Rectal smooth muscle tissue (tissue), 1 donor: ENCODE measurements around the gene CMC1.

Experiments
- H3K27ac ChIP-seq: one replicate; pipeline ENCODE4 v1.7.0; 2013; ENCODE audit warnings: low read depth, low read length, inconsistent platforms
- H3K27me3 ChIP-seq: one replicate; pipeline ENCODE4 v1.7.0; 2013; ENCODE audit warnings: low read length; ENCODE audit not compliant: control insufficient read depth, insufficient read depth
- H3K36me3 ChIP-seq: one replicate; pipeline ENCODE4 v1.7.0; 2013; ENCODE audit warnings: low read length; ENCODE audit not compliant: control insufficient read depth, insufficient read depth
- H3K4me1 ChIP-seq: one replicate; pipeline ENCODE4 v1.7.0; 2013; ENCODE audit warnings: low read length; ENCODE audit not compliant: control insufficient read depth, insufficient read depth
- H3K4me3 ChIP-seq: one replicate; pipeline ENCODE4 v1.7.0; 2013; ENCODE audit warnings: low read length
- H3K9ac ChIP-seq: one replicate; pipeline ENCODE4 v1.7.0; 2013; ENCODE audit warnings: low read length

The CMC1 gene

DNA sequence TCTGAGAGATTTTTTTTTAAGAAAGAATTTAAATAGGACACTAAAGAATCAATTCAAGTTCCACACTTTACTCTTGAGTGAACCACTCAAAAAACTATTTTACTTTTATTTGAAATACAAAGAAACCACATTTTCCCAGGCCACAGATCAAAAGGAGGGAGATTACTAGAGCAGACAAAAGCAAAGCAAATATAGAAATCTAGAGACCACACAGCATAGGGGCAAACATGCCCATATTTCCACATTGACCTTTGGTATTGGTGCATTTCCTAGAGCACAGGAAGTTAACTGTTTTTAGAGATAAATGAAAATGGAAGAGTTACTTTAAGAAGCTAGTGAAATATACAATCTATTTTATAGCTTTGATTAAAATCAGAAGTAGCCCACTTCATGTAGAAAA lies 79.6 kb downstream of the CMC1 start:
- Histone ChIP-seq H3K9ac (no peak overlapping the region), H3K4me1 (no peaks in the 10 kb centered on the region), H3K27me3 (no peaks in the 10 kb centered on the region), H3K36me3 (no peaks in the 10 kb centered on the region), H3K27ac (no peak overlapping the region), H3K4me3 (no peak overlapping the region)

DNA sequence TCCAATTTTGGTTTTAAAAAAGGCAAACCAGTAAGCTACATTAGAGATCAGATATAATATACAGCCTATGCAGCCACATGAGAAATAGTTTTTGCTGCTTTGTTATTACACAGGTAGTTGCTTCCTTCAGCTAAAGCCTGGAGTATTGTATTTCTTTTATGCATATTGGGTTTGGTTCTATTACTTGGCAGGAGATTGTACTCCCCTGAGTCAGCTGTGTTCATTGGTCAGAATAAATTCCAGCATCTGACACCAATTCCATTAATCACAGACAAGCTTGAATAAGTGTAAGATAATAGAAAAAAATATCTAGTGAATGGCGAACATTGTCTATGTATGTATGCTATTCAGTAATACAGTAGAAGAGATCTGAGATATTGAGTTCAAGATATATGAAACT lies 81.0 kb downstream of the CMC1 start:
- Histone ChIP-seq H3K4me1 (no peaks in the 10 kb centered on the region), H3K27me3 (no peaks in the 10 kb centered on the region), H3K9ac (no peak overlapping the region), H3K36me3 (no peaks in the 10 kb centered on the region), H3K27ac (no peak overlapping the region), H3K4me3 (no peak overlapping the region)

DNA sequence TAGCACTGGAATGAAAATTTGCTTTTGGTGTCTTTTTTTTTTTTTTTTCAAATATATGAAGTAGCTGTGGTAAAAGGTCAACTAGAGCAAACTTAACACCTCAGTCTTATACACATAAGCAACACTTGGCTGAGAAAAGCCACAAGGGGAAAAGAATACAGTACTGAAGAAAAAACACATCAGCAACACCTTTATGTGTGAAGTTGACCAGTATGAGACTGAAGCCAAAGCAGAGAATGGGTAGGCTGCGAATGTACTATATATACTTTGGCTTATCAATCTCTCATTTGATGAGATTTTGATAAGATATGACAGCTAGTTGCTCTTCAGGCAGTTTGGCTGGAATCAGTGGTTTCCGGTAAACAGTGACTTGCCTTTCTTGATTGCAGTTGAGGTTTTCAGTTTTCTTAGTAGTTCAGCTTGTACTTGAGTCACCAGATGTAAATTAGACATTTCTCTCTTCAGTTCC lies 85.1 kb downstream of the CMC1 start:
- Histone ChIP-seq H3K27me3 (no peaks in the 10 kb centered on the region), H3K27ac (no peak overlapping the region), H3K36me3 (no peaks in the 10 kb centered on the region), H3K4me3 (no peak overlapping the region), H3K4me1 (peaks cover 3% of the 10 kb centered on the region), H3K9ac (no peak overlapping the region)

DNA sequence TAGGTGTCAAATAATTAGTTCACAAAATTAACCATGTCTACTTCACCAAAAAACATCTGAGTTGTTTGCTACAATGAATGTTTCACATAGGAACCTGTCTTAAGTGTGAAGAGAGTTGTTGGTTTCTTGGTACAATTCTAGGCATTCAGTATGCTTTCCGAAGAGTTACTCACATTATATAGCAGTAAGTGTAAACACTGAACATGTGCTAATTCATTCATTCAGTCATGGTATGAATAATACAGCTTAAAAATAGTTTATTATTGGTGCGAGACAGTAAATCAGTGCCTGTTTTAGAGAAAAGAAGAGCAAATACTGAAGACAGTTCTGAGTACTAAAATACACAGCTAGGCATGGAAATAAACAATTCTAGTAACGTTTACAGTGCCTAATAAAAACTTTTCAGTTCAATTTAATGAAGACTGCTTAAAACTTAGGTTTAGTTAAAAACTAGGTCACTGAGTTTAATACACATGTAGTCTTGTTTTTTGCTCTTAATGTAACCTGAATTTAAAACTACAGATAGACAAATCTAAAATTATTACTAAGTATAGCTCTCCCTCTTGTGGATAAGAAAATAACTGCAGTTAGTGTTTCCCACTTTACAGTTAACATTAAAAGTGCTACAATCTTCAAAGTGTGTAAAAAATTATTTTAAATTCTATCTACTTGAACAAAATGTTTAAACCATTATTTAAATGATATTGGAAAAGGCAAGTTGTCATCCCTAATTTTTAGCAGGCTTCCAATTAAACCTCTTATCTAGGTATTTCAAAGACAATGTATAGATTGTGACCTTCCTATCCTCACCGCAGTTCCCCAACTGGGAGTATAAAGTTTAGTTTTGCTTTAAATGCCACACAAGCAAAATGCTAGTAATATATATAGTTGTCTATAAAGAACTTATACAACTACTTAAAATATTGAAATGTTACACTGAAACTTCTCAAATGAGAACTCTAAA lies 87.1 kb downstream of the CMC1 start:
- no peaks in the 10 kb centered on the region for H3K27me3 ChIP-seq
- H3K9ac ChIP-seq = no peak overlapping the region
- H3K4me3 ChIP-seq = no peak overlapping the region
- H3K4me1 ChIP-seq = peaks cover 3% of the 10 kb centered on the region
- H3K36me3 ChIP-seq = no peaks in the 10 kb centered on the region
- no peak overlapping the region for H3K27ac ChIP-seq

DNA sequence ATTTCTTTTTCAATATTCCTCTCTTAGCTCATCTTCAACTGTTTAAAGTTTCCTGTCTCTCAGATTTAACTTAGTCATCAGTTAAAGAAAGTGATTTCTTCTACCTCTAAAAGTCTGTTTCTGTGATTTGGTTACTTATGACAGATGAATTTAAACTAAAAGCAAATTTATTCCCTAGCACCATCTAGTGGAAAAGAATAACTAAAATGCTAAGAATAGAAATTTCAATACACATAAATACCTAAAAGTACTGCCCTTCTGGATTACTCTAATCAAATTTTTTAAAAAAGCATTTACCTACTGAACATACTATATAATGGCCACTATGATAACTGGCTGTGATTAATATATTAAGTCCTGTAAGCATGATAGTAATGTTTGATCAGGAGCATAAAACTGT lies 93.1 kb downstream of the CMC1 start:
- Histone ChIP-seq H3K36me3 (no peaks in the 10 kb centered on the region), H3K9ac (no peak overlapping the region)

DNA sequence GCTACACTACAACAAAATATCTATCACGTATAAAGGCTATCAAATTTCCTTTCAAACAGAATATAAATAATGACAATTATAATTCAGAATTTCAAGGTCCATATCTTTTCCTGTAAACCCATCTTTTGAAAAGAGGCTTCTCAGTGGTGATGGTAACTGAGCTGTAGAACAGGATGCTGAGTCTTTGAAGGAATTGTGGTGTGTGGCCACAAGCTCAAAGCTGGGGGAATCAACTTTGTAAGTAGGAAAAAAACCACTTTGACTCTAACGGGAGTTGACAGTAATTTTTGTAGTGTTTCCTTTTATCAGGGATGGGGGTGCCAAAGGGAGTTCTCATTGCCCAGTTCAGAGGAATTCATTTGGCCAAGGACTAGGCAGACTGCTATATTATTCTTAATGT lies 93.8 kb downstream of the CMC1 start:
- Histone ChIP-seq H3K27me3 (no peaks in the 10 kb centered on the region), H3K9ac (no peak overlapping the region), H3K27ac (no peak overlapping the region), H3K4me1 (no peaks in the 10 kb centered on the region), H3K36me3 (no peaks in the 10 kb centered on the region), H3K4me3 (no peak overlapping the region)

More for the DNA sequence above, 93.1 kb downstream of the CMC1 start:
- no peak overlapping the region for H3K4me3 ChIP-seq
- no peak overlapping the region for H3K27ac ChIP-seq
- H3K27me3 ChIP-seq = no peaks in the 10 kb centered on the region
- H3K4me1 ChIP-seq = no peaks in the 10 kb centered on the region

DNA sequence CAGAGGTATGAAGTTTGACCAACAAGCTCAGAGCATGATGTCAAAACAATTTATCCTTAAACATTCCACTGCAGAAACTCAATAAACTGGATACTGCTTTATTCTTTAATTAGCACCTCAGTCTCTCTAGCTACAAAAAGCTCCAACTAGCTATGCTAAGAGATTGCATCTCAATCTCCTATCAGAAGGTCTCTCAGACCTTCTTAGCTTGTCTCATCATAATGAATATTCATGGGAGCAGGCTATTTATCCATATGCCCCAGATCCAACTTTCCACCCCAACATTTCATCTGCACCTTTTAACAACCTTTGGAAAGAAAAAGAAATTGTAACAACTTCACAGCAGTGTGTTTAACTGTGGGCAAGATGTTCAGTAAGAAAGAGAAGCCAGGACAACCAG lies 95.8 kb downstream of the CMC1 start:
- no peak overlapping the region for H3K9ac ChIP-seq
- no peaks in the 10 kb centered on the region for H3K27me3 ChIP-seq
- no peak overlapping the region for H3K4me3 ChIP-seq
- H3K4me1 ChIP-seq = peaks cover 3% of the 10 kb centered on the region
- H3K27ac ChIP-seq = no peak overlapping the region
- no peaks in the 10 kb centered on the region for H3K36me3 ChIP-seq

DNA sequence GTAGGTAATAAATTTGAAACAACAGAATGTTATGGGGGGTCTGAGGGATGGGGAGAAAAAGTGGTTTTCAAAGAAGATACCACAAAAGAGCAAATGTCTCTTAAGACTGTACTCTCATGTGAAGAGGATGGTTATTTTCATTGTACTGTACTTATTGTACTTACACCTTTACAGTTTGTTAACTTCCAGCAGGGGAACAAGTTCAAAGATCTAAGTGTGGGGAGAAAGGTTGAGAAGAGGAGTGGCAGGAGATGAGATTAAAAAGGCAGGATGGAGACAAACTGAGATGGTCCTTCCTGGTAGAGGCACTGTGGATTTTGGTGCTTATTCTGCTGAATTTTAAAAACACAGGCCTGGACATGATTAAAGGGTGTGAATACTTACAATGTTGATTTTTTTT lies 101.7 kb downstream of the CMC1 start:
- Histone ChIP-seq H3K27me3 (no peaks in the 10 kb centered on the region), H3K4me1 (peaks cover 16% of the 10 kb centered on the region), H3K36me3 (no peaks in the 10 kb centered on the region), H3K4me3 (no peak overlapping the region), H3K27ac (no peak overlapping the region), H3K9ac (no peak overlapping the region)

DNA sequence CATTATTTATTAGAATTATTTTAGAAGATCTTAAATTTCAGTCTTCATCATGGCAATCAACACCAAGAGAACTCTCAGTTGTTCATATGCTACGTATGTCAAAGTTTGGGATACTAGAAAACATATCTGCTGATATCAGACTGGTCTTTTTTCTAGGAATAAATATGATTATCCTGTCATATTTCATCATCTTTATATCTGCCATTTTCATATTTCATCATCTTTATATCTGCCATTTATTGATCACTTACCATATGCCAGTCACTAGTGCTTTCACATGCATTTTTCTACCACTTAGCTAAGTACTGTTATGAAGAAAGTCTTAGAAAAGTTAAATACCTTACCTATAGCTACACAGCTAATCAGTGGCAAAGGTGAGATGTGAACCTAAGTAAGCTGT lies 104.3 kb downstream of the CMC1 start:
- Histone ChIP-seq H3K27me3 (no peaks in the 10 kb centered on the region), H3K36me3 (no peaks in the 10 kb centered on the region), H3K4me3 (no peak overlapping the region), H3K9ac (no peak overlapping the region), H3K4me1 (peaks cover 16% of the 10 kb centered on the region), H3K27ac (no peak overlapping the region)

DNA sequence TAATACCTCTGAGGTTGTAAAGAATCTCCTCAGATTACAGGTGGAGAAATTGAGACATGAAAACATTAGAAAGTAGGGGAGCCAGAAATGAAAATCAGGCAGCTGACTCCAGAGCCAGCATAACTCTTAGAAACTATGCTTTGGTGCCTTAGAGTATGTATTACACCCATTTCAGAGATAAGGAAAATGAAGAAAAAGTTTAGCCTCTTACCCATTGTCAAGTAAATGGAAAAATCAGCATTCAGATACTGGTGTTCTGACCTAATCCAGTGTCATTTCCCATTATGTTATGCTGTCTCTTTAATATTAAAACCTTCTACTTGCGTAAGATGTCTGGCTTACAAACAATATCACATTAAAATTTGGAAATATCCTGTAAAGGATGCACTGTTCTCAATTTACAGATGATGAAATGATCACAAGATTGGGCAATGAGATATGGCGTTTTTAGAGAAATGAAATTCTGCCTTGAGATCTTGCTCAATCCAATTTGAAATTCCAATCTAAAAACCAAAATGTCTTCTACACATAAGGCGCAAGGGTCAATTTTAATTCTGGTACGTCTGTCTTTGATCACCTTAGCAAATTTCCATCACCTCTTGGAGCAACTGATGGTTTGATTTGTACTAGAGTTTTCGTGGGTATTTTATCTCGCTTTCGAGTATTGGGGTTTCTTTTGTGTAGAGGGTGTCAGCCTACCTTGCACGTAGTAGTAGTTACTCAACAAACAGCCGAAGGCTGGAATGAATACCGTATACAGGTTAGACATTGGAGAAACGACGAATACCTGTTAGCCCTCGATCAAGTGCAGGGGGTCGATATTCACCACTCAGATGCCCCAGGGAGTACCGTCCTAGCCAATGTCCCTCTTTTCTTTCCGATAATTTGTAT lies 106.2 kb downstream of the CMC1 start:
- H3K4me1 ChIP-seq = peaks cover 11% of the 10 kb centered on the region
- peak overlapping the region; percentile 71 for H3K9ac ChIP-seq
- no peaks in the 10 kb centered on the region for H3K36me3 ChIP-seq
- peak overlapping the region; percentile 96 for H3K4me3 ChIP-seq
- H3K27ac ChIP-seq = peak overlapping the region; percentile 99
- H3K27me3 ChIP-seq = no peaks in the 10 kb centered on the region

DNA sequence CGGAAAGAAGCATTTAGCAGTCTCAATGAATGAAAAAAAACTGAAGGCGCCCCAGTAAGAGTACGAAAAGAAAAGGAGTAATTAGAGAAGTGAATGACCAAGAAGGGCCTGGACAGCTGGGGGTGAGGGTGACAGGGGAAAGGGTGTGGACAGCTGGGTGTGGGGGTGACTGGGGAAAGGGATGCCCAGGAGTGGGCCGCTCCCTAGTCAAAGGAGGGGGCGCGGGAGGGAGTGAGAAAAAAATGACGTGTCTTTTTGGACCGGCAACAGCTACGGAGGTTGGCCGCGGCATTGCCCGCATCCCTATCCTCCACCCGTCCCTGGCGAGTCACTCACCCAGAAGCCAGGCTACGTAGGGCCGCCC lies 106.8 kb downstream of the CMC1 start:
- Histone ChIP-seq H3K4me1 (peaks cover 11% of the 10 kb centered on the region), H3K4me3 (peak overlapping the region; percentile 96), H3K9ac (peak overlapping the region; percentile 71), H3K36me3 (no peaks in the 10 kb centered on the region), H3K27ac (peak overlapping the region; percentile 99), H3K27me3 (no peaks in the 10 kb centered on the region)

DNA sequence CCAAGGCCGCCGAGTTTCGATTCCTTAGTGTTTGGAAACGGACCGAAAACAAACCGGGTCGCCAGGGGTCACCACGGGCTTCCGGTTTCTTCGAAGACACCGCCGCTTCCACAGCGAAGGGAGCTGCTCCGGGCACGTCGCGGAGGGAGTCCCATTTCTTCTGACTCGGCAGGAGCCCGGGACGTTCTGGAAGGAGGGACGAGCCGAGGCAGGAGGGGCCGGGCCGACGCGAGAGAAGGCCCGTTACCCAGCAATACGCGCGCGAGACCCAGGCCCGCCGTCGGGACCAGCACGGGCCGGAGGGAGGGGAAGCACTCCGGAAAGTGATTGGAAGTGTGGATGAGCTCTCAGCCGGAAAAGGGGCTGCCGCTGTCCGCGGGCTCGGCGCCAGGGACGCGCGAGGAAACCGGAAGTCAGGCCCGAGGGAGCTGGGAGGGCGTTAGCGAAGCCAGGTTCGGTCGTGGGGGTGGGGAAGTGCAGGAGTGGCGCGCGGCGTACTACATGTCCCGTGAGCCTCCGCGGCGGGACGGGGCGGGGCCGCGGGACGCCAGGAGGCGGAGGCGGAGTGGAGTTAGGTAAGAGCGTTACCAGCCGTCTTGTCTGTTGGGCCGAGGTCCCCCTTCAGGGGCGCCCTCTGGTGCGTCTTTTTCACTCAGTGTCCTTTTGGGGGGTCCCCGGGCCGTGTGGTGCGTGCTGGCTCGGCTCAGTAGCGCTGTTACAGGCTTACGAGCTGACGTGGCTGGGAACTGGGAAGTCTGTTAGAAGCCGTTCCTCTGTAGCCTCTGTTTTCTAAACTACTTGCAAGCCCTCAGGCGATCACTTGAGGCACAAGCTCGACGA lies 107.4 kb downstream of the CMC1 start, which contains the start of the genes AZI2 and ZCWPW2:
Gene AZI2 (minus strand): TSS at position 196 of the 840 bp plus-strand sequence. CDS start 8,207 bp downstream, outside the sequence.
Gene ZCWPW2 (plus strand): TSS at position 93 of the 840 bp plus-strand sequence. CDS start 64,348 bp downstream, outside the sequence.
- Histone ChIP-seq H3K4me3 (peak within 1 kb of the TSS; percentile 96), H3K36me3 (peaks cover 3% of the 10 kb centered on the region), H3K27ac (peak within 1 kb of the TSS; percentile 99), H3K27me3 (no peaks in the 10 kb centered on the region), H3K9ac (peak within 1 kb of the TSS; percentile 89), H3K4me1 (peaks cover 11% of the 10 kb centered on the region)
